IMR-90 (cell line): ENCODE results near the gene NDUFA13.

Source experiments
- CTCF ChIP-seq: conservative IDR thresholded peaks from 2 replicates; pipeline ENCODE4 v1.5.1; 2012; ENCODE audit warnings: mild to moderate bottlenecking, low read depth, low read length, improper control_type of control experiment
- POLR2A ChIP-seq: IDR thresholded peaks from 2 replicates; pipeline ENCODE4 v1.6.1; 2012; ENCODE audit warnings: mild to moderate bottlenecking, low read depth, low read length
- RAD21 ChIP-seq: IDR thresholded peaks from 2 replicates; pipeline ENCODE4 v1.6.1; 2012; ENCODE audit warnings: low read length, improper control_type of control experiment

- no peak for TF ChIP-seq POLR2A
- no peak for TF ChIP-seq CTCF
- TF ChIP-seq RAD21, result no peak
Observed at GRCh38 chr19:19525611-19526380, 9.8 kb downstream of the NDUFA13 start.
